DOHH2 (cell line): ENCODE measurements around the gene KIF26A.

Experiments
- CTCF ChIP-seq: fragments of 200-600 bp; sonication (generic); IDR thresholded peaks from one replicate; pipeline ENCODE4 v1.5.1; 2014; ENCODE audit warnings: antibody characterized with exemption, mild to moderate bottlenecking, low read depth, low read length; ENCODE audit not compliant: poor library complexity, severe bottlenecking
- EZH2phosphoT487 ChIP-seq: fragments of 200-600 bp; sonication (generic); IDR thresholded peaks from 2 replicates; pipeline ENCODE4 v1.6.1; 2017; ENCODE audit warnings: borderline replicate concordance, mild to moderate bottlenecking, antibody characterized with exemption, low read length, moderate library complexity, mixed read lengths

GRCh38 chr14:104112113-104112505 is 26.3 kb upstream of the KIF26A start:
- TF ChIP-seq EZH2phosphoT487 (no peak), CTCF (no peak)
